GM23338 (cell line): ENCODE results near the gene CCSER2.

ENCODE experiments used
- CREB1 ChIP-seq: fragments of 250-450 bp; sonication (Bioruptor Pico); IDR thresholded peaks from 2 replicates; pipeline ENCODE4 v1.5.0; 2020; ENCODE audit warnings: low read depth, mild to moderate bottlenecking, moderate library complexity
- CTCF ChIP-seq, 2 experiments: fragments of 200-600 bp in 1 of 2; sonication (generic) in 1 of 2; conservative IDR thresholded peaks; 2 replicates each; pipeline versions ENCODE4 v1.5.1 to v1.6.1; 2016 to 2017; ENCODE audit warnings: antibody characterized with exemption in 2 of 2, low read depth in 2 of 2, mild to moderate bottlenecking in 2 of 2, moderate library complexity in 1 of 2
- ETS1 ChIP-seq: IDR thresholded peaks from 2 replicates; pipeline ENCODE4 v1.6.1; 2016; ENCODE audit warnings: antibody characterized with exemption
- EZH2 ChIP-seq: fragments of 200-600 bp; sonication (generic); IDR thresholded peaks from one replicate; pipeline ENCODE4 v1.8.0; 2017; ENCODE audit warnings: antibody characterized with exemption, mild to moderate bottlenecking, low read depth; ENCODE audit not compliant: unreplicated experiment
- EZH2phosphoT487 ChIP-seq: fragments of 200-600 bp; sonication (generic); IDR thresholded peaks from one replicate; pipeline ENCODE4 v1.8.1; 2018; ENCODE audit warnings: antibody characterized with exemption; ENCODE audit not compliant: unreplicated experiment
- JUNB ChIP-seq: IDR thresholded peaks from one replicate; pipeline ENCODE4 v1.6.1; 2016; ENCODE audit warnings: antibody characterized with exemption; ENCODE audit not compliant: unreplicated experiment
- NANOG ChIP-seq: IDR thresholded peaks from 2 replicates; pipeline ENCODE4 v1.6.1; 2016; ENCODE audit warnings: antibody characterized with exemption, borderline replicate concordance
- POLR2AphosphoS5 ChIP-seq: IDR thresholded peaks from 2 replicates; pipeline ENCODE4 v1.6.1; 2016; ENCODE audit warnings: antibody characterized with exemption, low read depth
- STAT1 ChIP-seq: IDR thresholded peaks from one replicate; pipeline ENCODE4 v1.6.1; 2016; ENCODE audit warnings: antibody characterized with exemption; ENCODE audit not compliant: unreplicated experiment
- ZNF114 ChIP-seq: fragments of 250-450 bp; sonication (Bioruptor Pico); IDR thresholded peaks from 2 replicates; pipeline ENCODE4 v1.5.0; 2020; ENCODE audit warnings: mild to moderate bottlenecking, moderate library complexity
- ZNF331 ChIP-seq: fragments of 250-450 bp; sonication (Bioruptor Pico); IDR thresholded peaks from 2 replicates; pipeline ENCODE4 v1.5.0; 2020; ENCODE audit warnings: low read depth, mild to moderate bottlenecking, moderate library complexity
- TF ChIP-seq, protein P1 (sequence below): IDR thresholded peaks from one replicate; pipeline ENCODE4 v1.6.1; 2018; ENCODE audit warnings: antibody characterized with exemption; ENCODE audit not compliant: unreplicated experiment

DNA sequence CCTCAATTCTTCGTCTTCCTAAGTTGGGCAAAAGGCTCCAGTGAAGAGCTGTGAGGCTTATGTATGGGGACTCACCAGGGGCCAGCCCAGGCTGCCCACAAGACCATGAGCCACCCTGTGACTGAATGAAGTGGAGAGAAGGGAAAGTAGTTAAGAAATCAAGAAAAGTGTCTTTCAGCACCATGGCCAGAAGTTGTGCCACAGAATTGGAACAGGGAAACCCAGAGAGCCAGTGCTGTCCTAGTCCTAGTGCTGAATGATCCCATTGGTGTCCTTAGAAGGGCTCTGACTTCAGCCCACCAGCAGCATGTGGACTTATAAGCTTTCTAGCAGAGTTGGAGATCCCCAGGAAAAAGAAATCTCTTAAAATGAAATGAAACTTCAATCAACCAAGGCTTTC lies 37.0 kb upstream of the CCSER2 start:
- TF ChIP-seq CTCF (conservative IDR thresholded peaks at IDR 0.05; ENCODE audit: low read depth in 2 of 2) (no peak), CREB1 (CRISPR knock-in tag) (peak; percentile 18; the same call in 1 of the 2 replicates), POLR2AphosphoS5 (no peak), EZH2 (no peak), NANOG (no peak), JUNB (no peak), ZNF114 (CRISPR knock-in tag) (peak; percentile 52; the same call in 1 of the 2 replicates), EZH2phosphoT487 (no peak), ETS1 (no peak), ZNF331 (CRISPR knock-in tag) (0 out of 2 replicates have a peak, but pooled peaks have one; percentile 17), STAT1 (no peak)
- TF ChIP-seq, protein P1, sequence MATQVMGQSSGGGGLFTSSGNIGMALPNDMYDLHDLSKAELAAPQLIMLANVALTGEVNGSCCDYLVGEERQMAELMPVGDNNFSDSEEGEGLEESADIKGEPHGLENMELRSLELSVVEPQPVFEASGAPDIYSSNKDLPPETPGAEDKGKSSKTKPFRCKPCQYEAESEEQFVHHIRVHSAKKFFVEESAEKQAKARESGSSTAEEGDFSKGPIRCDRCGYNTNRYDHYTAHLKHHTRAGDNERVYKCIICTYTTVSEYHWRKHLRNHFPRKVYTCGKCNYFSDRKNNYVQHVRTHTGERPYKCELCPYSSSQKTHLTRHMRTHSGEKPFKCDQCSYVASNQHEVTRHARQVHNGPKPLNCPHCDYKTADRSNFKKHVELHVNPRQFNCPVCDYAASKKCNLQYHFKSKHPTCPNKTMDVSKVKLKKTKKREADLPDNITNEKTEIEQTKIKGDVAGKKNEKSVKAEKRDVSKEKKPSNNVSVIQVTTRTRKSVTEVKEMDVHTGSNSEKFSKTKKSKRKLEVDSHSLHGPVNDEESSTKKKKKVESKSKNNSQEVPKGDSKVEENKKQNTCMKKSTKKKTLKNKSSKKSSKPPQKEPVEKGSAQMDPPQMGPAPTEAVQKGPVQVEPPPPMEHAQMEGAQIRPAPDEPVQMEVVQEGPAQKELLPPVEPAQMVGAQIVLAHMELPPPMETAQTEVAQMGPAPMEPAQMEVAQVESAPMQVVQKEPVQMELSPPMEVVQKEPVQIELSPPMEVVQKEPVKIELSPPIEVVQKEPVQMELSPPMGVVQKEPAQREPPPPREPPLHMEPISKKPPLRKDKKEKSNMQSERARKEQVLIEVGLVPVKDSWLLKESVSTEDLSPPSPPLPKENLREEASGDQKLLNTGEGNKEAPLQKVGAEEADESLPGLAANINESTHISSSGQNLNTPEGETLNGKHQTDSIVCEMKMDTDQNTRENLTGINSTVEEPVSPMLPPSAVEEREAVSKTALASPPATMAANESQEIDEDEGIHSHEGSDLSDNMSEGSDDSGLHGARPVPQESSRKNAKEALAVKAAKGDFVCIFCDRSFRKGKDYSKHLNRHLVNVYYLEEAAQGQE, result peak; percentile 97
